HG02840 (cell line): ENCODE data around the gene NRG3.

Source experiments
- ATAC-seq: cut with Tn5 transposase; IDR thresholded peaks from one replicate; pipeline ENCODE4 v1.9.1; 2021; ENCODE audit warnings: mild to moderate bottlenecking, moderate library complexity, moderate number of reproducible peaks; ENCODE audit not compliant: unreplicated experiment, low FRiP score

The NRG3 gene

GRCh38 chr10:83017076-83017867 is 1142.3 kb downstream of the NRG3 start:
- ATAC-seq: no peak

- no peak for ATAC-seq
These were observed 1148.7 kb downstream of the NRG3 start for GRCh38 chr10:83023662-83024061.
